HG03521 (cell line): ENCODE data around the gene AGAP1.

Experiments used
- ATAC-seq: cut with Tn5 transposase; IDR thresholded peaks from one replicate; pipeline ENCODE4 v1.9.1; 2021; ENCODE audit warnings: mild to moderate bottlenecking, moderate library complexity; ENCODE audit not compliant: unreplicated experiment

AGAP1 gene

GRCh38 chr2:235781775-235782174 lies 287.9 kb downstream of the AGAP1 start:
- ATAC-seq, result no peak

GRCh38 chr2:235784788-235785187 lies 290.9 kb downstream of the AGAP1 start:
- ATAC-seq, result no peak

- no peak for ATAC-seq
Observed at GRCh38 chr2:235789552-235789951, 295.7 kb downstream of the AGAP1 start.

- ATAC-seq, result no peak
Observed at GRCh38 chr2:235793163-235793752, 299.4 kb downstream of the AGAP1 start.

DNA sequence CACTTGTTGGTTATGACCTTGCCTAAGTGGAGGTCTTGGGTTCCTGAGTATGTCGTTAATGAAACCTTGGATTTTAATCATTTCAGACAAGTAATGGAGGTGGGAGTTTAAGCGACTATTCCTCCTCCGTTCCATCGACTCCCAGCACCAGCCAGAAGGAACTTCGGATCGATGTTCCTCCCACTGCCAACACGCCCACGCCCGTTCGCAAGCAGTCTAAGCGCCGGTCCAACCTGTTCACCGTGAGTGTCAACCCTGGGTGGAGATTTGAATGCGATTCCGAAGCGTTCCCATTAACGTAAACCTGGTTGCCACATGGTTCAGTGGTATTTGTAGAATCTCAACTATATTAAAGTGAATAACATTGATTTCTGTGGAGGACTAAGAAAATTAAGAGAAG lies 305.4 kb downstream of the AGAP1 start:
- no peak for ATAC-seq

DNA sequence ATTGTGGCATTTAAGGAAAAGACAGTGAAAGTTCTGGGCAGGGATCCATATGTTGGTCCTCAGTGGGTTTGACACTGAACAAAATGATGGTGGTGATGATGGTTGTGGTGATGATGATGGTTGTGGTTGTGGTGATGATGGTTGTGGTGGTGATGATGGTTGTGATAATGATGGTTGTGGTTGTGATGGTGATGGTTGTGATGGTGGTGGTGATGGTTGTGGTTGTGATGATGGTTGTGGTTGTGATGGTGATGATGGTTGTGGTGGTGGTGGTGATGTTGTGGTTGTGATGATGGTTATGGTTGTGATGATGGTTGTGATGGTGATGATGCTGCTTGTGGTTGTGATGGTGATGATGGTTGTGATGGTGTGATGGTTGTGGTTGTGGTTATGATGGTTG lies 308.7 kb downstream of the AGAP1 start:
- ATAC-seq, result no peak

- ATAC-seq, result no peak
Observed at GRCh38 chr2:235803028-235803427, 309.2 kb downstream of the AGAP1 start.

- ATAC-seq, result no peak
Observed at GRCh38 chr2:235804676-235805075, 310.8 kb downstream of the AGAP1 start.

DNA sequence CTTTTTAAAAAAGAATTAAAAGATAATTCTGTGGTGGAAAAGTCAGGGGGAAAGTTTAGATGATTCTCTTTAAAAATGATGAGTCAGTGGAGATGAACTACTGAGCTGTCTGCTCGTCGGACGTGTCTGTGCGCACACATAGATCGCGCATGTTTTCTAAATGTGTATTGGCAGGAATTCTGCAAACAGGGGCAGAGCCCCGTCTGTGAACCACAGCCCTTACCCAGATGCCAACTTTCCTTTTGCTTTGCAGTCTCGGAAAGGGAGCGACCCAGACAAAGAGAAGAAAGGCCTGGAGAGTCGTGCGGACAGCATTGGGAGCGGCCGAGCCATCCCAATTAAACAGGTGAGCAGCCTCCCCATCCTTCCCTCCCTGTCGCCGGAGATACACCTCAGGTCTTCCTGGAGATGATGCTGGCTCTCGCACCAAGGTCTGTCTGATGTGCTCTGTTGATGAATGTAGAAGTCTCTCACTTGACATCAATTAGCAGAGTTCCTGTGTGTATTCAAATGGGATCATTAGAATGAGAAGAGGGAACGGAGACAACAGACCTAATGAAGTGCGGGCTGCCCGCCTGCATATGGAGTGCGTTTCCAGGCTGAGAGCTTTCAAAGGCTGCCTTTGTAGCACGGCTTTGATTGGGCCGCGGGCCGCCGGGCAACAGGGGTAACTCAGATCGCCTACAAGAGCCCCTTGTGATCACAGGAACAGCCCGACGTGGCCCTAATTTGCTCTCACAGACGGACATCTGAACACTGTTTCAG lies 313.3 kb downstream of the AGAP1 start:
- ATAC-seq, result no peak

DNA sequence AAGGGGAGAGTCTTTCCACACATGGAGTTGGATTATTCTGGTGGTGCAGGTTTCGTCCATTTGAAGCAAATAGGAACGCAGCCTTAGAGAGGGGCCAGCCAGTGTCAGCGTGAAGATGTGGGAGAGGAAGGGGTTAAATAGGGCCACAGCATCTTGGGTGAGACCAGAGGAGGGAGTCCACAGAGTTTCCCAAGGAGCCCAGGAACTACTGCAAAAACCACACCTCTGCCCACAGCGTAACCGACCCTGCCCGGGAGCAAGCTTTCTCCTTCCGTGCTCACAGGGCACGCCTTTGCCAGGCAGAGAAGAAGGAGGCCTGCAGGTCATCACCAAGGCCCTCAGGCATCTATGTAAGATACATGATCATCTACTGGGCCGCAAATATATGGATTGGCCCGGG lies 314.5 kb downstream of the AGAP1 start:
- no peak for ATAC-seq

DNA sequence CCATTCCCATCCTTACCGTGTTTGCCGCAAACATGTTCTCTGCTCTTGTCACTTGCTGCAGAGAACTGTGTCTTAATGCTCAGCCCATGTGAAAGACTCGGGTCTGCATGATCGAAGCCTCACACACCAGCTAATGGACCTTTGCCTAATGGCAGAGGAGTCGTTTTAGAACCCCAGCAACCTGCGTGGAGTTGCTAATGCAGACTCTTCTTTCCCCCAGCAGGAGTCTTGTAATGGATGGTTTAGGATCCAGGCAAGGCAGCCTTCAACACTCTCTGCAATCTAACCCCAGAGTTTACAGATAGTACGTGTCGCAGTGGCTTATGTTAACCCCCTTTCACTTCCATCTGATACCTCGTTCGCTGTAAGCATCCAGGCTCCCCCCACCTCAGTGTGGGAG lies 316.4 kb downstream of the AGAP1 start:
- ATAC-seq, result no peak

- no peak for ATAC-seq
Observed at GRCh38 chr2:235810846-235811245, 317.0 kb downstream of the AGAP1 start.

- no peak for ATAC-seq
Observed at GRCh38 chr2:235811446-235812184, 317.8 kb downstream of the AGAP1 start.

DNA sequence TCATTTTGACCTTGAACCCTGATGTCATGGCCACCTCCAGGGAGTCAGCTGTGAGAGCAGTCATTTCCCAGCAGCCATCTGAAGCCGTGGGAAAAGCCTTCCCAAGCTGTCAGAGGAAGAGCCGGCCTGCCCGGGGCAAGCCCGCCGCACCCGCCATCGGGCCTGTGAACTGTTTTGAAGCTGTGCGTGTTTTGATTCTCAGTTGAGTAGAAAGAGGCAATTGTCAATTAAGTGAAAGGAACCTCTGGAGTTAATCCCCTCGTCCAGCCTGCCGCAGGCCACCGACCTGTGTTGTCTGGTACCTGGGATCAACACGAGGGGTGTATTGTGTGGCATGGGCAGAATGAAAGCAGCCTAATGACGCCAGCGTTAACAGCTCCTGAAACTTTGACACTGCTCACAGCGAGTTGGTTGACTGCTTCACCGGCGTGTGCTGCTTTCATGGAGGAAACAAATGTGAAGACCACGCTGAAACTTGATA lies 318.4 kb downstream of the AGAP1 start:
- no peak for ATAC-seq

DNA sequence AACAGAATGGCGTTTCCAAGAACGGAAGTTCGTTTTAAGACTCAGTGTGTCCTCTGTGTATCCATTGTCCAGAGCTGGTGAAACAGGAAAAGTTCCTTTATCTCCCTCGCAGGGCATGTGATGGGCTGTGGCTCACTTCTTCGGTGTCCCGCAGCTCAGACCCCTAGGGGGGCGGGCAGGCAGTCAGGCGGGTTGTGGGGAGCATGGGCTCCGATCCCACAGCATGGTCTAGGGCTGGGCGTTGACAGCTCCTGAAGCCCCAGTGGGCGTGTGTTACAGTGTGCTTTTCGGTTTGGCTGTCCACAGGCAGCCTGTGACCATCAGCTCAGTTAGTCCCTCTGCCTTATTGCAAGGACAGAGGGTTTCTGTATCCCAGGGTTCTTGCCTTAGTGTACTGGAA lies 319.6 kb downstream of the AGAP1 start:
- no peak for ATAC-seq

DNA sequence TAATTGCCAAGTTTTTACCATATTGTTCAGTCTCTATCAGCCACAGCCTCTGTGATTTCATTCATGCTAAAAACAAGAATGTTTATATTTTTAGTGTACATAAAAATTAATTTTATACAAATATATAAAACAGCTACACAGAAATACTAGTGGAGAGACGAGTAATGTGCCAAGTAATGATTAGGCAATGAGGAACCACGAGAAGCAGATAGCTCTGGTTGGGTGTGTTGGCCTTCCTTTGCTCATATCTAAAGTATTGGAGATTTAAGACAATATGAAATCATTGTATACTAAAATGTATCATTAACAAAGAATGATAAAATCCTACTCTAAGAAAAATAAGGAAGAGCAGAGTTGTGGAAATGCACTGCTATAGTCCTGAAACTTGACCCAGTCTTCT lies 326.7 kb downstream of the AGAP1 start:
- no peak for ATAC-seq

DNA sequence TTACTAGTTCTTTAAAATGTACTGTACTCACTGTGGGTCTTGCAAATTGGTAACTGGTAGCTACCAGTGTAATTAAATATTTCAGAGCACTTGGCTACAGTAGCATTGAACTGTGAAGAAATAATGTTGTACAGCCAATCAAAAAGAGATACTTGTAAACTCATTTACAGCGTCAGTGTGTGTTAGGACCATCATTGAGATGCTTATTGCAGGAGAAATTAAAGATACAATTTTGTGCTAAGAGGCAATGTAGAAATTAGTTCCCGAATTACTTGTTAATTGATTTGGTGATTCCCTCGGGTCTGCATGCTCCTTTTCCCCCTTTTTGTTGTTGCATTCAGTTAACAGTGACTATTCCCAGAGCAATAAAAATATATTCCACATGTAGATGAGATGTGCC lies 330.5 kb downstream of the AGAP1 start:
- ATAC-seq, result no peak

GRCh38 chr2:235825946-235826345 lies 332.1 kb downstream of the AGAP1 start:
- ATAC-seq, result no peak

GRCh38 chr2:235826826-235827225 lies 333.0 kb downstream of the AGAP1 start:
- no peak for ATAC-seq

DNA sequence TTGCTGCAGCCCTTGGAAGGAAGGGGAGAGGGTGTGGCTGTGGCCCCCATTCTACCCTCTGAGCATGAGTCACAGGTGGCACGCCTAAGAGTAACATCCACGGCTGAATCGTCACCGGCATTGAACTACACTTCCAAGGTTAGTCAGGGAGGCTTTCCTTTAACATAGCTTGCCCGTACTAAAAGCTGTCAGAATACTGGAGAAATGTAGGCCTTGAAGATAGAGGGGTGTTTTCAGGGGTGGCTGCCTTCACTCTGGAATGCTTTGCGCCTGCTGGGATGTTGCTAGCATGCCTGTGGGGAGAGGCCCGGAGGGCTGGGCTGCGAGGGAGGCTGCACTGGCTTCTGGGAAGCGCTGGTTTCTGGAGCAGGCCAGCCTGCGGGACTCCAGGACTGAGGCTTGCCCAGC lies 333.7 kb downstream of the AGAP1 start:
- ATAC-seq, result no peak

DNA sequence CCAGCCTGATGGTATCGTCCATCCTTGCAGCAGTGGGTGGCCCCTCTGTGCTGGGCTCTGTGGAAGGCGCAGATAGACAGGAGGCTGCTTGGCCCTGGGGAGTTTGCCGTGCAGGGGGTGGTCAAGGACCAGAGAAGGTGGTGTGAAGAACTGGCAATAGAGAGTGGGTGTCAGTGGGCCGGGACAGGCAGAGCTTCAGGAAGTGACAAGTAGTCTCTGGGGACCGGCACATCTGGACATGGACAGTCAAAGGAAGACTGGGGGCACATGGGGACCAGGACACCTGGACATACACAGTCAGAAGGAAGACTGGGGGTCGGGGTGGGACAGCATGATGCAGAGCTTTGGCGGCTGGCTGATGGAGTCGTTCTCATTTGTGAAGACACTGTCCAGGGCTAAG lies 335.9 kb downstream of the AGAP1 start:
- ATAC-seq, result no peak

- ATAC-seq, result no peak
Observed at GRCh38 chr2:235831755-235832154, 337.9 kb downstream of the AGAP1 start.
